Activated naive CD8-positive, alpha-beta T cell treated with anti-CD3 and anti-CD28 coated beads for 36 hours (primary cell): ENCODE measurements around the gene CLDND1. TPM values are rescaled to one million over a fixed set of nuclear protein-coding genes. Genes with fewer than 3 reads are reported as not detected.

Source experiments
- DNase-seq: peaks from one replicate; pipeline ENCODE4 v3.0.0; 2021
- H3K27ac Mint-ChIP-seq: one replicate; pipeline ENCODE4 v1.8.0; 2022; ENCODE audit warnings: mild to moderate bottlenecking, moderate library complexity, mixed read lengths
- H3K27me3 Mint-ChIP-seq: one replicate; pipeline ENCODE4 v1.8.0; 2022; ENCODE audit warnings: mild to moderate bottlenecking, mixed read lengths
- H3K36me3 Mint-ChIP-seq: one replicate; pipeline ENCODE4 v1.8.0; 2021; ENCODE audit warnings: mild to moderate bottlenecking, mixed read lengths
- H3K4me1 Mint-ChIP-seq: one replicate; pipeline ENCODE4 v1.8.0; 2021; ENCODE audit warnings: mixed read lengths
- H3K4me3 Mint-ChIP-seq: one replicate; pipeline ENCODE4 v1.8.0; 2022; ENCODE audit warnings: mild to moderate bottlenecking, moderate library complexity, mixed read lengths
- H3K9me3 Mint-ChIP-seq: one replicate; pipeline ENCODE4 v1.8.0; 2022; ENCODE audit warnings: mixed read lengths
- total RNA-seq, 2 experiments: library from RNA; stranded (reverse); gene quantifications; one replicate each; pipeline ENCODE4 v1.2.3, GENCODE V29; 2021

The CLDND1 gene
- total RNA-seq, 2 experiments from 2014 or later, result 196 to 204 TPM

GRCh38 chr3:98513091-98513511 is 9.6 kb downstream of the CLDND1 start:
- H3K27ac Mint-ChIP-seq, result no peak overlapping the region
- H3K4me3 Mint-ChIP-seq, result no peak overlapping the region
- DNase-seq, result no peak
- peaks cover 39% of the 10 kb centered on the region for H3K4me1 Mint-ChIP-seq
- H3K36me3 Mint-ChIP-seq, result peaks cover 73% of the 10 kb centered on the region
- no peaks in the 10 kb centered on the region for H3K9me3 Mint-ChIP-seq
- H3K27me3 Mint-ChIP-seq, result no peaks in the 10 kb centered on the region

DNA sequence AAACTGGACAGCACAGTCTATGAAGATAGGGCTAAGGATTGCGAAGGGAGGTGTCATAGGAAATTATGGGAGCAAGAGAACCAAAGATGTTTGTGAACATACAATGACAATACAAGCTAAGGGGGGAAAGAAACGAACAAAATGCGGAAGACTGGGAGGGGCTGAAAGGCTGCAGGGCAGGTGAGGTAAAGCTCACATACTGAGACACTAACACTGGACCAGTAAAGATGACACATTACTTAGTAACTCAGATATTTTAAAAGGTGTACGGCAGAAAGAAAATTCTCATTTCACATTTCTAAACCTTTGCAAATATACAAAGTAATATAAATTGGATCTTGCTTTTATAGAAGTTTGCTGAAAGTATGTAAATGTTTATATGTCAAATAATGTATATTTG is 10.1 kb downstream of the CLDND1 start:
- no peak for DNase-seq
- Mint-ChIP-seq H3K27me3 (no peaks in the 10 kb centered on the region), H3K4me1 (peaks cover 37% of the 10 kb centered on the region), H3K27ac (no peak overlapping the region), H3K4me3 (no peak overlapping the region), H3K9me3 (no peaks in the 10 kb centered on the region), H3K36me3 (peaks cover 74% of the 10 kb centered on the region)

- Mint-ChIP-seq H3K27ac (no peak overlapping the region), H3K36me3 (peaks cover 63% of the 10 kb centered on the region), H3K9me3 (no peaks in the 10 kb centered on the region)
Measured at GRCh38 chr3:98508582-98508981, 14.1 kb downstream of the CLDND1 start.

DNA sequence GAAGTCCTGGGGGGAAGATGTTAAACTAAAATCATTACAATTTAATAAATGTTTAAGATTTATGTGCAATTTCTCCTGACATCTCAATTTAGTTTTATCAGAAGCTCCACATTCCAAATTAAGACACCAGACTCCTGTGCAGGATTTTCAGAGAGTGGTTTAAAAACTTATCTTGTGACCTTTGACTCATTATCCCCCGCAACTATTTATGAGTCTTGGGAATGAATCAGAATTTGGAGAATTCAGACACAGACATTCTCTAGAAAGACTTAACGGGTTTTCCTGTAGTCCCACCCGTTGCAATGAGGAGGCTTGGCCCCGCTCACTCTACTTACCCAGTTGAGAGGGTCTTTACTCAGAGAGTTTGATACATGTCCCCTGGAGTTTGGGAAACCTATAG is 18.2 kb downstream of the CLDND1 start:
- peaks cover 13% of the 10 kb centered on the region for H3K4me1 Mint-ChIP-seq
- H3K27ac Mint-ChIP-seq, result no peak overlapping the region

More at GRCh38 chr3:98508582-98508981, 14.1 kb downstream of the CLDND1 start:
- Mint-ChIP-seq H3K27me3 (no peaks in the 10 kb centered on the region), H3K4me1 (peaks cover 9% of the 10 kb centered on the region), H3K4me3 (no peak overlapping the region)
- DNase-seq, result no peak

GRCh38 chr3:98501863-98502576 is 20.7 kb downstream of the CLDND1 start:
- Mint-ChIP-seq H3K27ac (no peak overlapping the region), H3K9me3 (peaks cover 3% of the 10 kb centered on the region), H3K27me3 (no peaks in the 10 kb centered on the region), H3K4me3 (no peak overlapping the region), H3K36me3 (peaks cover 15% of the 10 kb centered on the region), H3K4me1 (peaks cover 7% of the 10 kb centered on the region)
- DNase-seq, result no peak

More for the DNA sequence above, 18.2 kb downstream of the CLDND1 start:
- Mint-ChIP-seq H3K36me3 (peaks cover 36% of the 10 kb centered on the region), H3K27me3 (no peaks in the 10 kb centered on the region), H3K4me3 (no peak overlapping the region), H3K9me3 (peaks cover 3% of the 10 kb centered on the region)
- DNase-seq, result no peak

DNA sequence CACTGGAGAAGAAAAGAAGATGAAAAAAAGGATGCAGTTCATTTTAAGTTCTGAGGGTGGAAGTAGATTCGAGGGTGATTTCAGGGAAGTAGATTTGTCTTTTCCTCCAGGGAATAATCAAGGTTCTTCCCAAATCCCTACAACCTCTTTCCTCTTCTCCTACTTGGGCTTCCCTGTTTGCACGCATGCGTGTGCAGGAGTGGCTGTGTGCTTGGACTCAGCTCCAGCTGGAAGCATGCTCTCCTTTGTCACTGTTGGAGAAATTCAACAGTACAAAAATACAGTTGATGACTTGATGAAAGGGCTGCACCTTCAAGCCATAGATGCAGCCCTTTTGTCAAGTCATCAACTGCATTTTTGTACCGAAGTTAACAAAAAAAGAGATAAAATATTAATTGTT is 21.4 kb downstream of the CLDND1 start:
- Mint-ChIP-seq H3K9me3 (peaks cover 3% of the 10 kb centered on the region), H3K27ac (no peak overlapping the region), H3K4me1 (peaks cover 7% of the 10 kb centered on the region), H3K27me3 (no peaks in the 10 kb centered on the region), H3K4me3 (no peak overlapping the region), H3K36me3 (peaks cover 8% of the 10 kb centered on the region)
- no peak for DNase-seq

- no peak overlapping the region for H3K4me3 Mint-ChIP-seq
- H3K36me3 Mint-ChIP-seq, result peaks cover 3% of the 10 kb centered on the region
- no peaks in the 10 kb centered on the region for H3K27me3 Mint-ChIP-seq
- peaks cover 7% of the 10 kb centered on the region for H3K4me1 Mint-ChIP-seq
- peaks cover 3% of the 10 kb centered on the region for H3K9me3 Mint-ChIP-seq
- DNase-seq, result no peak
- no peak overlapping the region for H3K27ac Mint-ChIP-seq
Measured at GRCh38 chr3:98500019-98500418, 22.7 kb downstream of the CLDND1 start.

GRCh38 chr3:98497381-98497780 is 25.3 kb downstream of the CLDND1 start, which contains the start of gene OR5K2:
Gene OR5K2 (plus strand): TSS chr3:98497681. CDS start chr3:98497681, 0 bp downstream.
- H3K4me3 Mint-ChIP-seq, result no peak within 1 kb of the TSS
- peaks cover 2% of the 10 kb centered on the region for H3K27me3 Mint-ChIP-seq
- H3K4me1 Mint-ChIP-seq, result peaks cover 4% of the 10 kb centered on the region
- DNase-seq, result no peak
- H3K27ac Mint-ChIP-seq, result no peak within 1 kb of the TSS
- H3K9me3 Mint-ChIP-seq, result peaks cover 3% of the 10 kb centered on the region
- H3K36me3 Mint-ChIP-seq, result peaks cover 2% of the 10 kb centered on the region

DNA sequence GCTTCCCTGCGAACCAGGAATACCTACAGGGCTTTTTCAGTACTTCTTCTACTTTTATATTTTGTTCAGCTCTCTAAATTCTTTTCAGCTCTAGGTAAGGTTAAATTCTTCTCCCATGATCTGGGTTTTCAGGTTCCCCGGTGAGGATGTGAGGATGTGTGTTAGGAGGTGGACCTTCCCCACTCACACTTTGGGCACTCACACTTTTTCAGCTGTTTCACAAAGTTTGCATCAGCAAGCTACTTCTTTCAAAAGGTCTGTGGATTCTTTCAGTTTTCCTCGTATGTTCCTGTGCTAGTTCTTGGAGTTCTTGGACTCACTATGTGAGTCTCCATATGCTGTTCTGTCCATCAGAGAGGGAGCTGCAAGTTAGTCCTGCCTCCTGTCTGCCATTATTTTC is 39.1 kb downstream of the CLDND1 start:
- Mint-ChIP-seq H3K36me3 (peaks cover 8% of the 10 kb centered on the region), H3K4me3 (no peak overlapping the region), H3K9me3 (peaks cover 46% of the 10 kb centered on the region), H3K4me1 (no peaks in the 10 kb centered on the region), H3K27ac (no peak overlapping the region), H3K27me3 (peaks cover 17% of the 10 kb centered on the region)
- DNase-seq, result no peak

DNA sequence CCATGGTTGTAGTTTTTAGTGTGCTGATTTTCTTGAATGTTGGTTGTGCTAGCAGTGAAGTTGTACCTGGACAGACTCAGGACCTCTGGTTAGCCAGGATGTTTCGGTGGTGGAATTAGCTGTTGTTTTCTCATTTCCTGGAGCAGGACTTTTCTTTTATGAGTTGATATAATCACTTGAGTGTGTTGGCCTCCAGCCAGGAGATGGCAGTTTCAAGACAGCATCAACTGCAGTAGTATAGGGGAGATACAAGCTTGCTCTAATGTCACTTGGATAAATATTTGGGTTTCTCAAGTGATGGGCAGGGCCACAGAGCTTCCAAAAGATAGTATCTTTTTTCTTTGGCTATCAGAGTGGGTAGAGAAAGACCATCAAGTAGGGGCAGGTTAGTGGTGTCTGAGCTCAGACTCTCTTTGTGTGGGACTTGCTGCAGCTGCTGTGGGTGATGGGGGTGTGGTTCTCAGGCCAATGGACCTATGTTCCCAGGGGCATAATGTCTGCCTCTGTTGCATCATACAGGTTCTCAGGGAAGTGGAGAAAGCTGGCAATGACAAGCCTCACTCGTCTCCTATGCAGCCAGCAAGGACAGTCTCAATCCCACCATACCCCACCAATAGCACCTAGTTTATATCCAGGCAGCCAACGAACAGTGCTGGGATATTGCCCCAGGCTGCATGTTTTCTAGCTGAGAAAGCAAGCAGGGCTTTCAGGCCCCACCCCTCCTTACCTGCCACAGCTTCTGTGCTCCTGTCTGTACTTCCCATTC is 39.8 kb downstream of the CLDND1 start:
- peaks cover 17% of the 10 kb centered on the region for H3K27me3 Mint-ChIP-seq
- peaks cover 42% of the 10 kb centered on the region for H3K9me3 Mint-ChIP-seq
- H3K27ac Mint-ChIP-seq, result no peak overlapping the region
- H3K36me3 Mint-ChIP-seq, result peaks cover 6% of the 10 kb centered on the region
- H3K4me1 Mint-ChIP-seq, result no peaks in the 10 kb centered on the region
- no peak for DNase-seq
- H3K4me3 Mint-ChIP-seq, result no peak overlapping the region

Other genes starting within 250 kb of the CLDND1 start
- gene OR5H2, start 240.4 kb downstream of the CLDND1 start, total RNA-seq, result not detected
- not detected for gene OR5K4, start 169.0 kb downstream of the CLDND1 start, total RNA-seq
- not detected for gene OR5K3, start 132.2 kb downstream of the CLDND1 start, total RNA-seq
- not detected for gene OR5K1, start 59.7 kb downstream of the CLDND1 start, total RNA-seq
- not detected for gene OR5K2, start 25.2 kb downstream of the CLDND1 start, total RNA-seq
- 1 to 10 TPM in 1 of 2 experiments, under 1 TPM in 1; 0.52 to 1.0 TPM for gene GPR15, start 9.1 kb upstream of the CLDND1 start, total RNA-seq
- gene CPOX, start 70.7 kb upstream of the CLDND1 start, total RNA-seq, result 10 to 100 TPM; 48.6 to 54.7 TPM
- under 1 TPM; 0.28 to 0.58 TPM for gene ST3GAL6, start 240.4 kb upstream of the CLDND1 start, total RNA-seq